T-helper 17 cell (primary cell): ENCODE data around the gene CTNND2. TPM values are rescaled to one million over a fixed set of nuclear protein-coding genes. Genes with fewer than 3 reads are reported as not detected.

ENCODE experiments used
- ATAC-seq: fragments of 150-1000 bp; cut with Tn5 transposase; 2 replicates; pipeline ENCODE4 v1.10.0; 2021; ENCODE audit warnings: mild to moderate bottlenecking, moderate library complexity
- DNase-seq, 3 donors: peaks; one replicate each; pipeline versions ENCODE4 v3.0.0 to v3.0.0-alpha.2; 2020 to 2021
- H3K9me3 ChIP-seq: one replicate; pipeline ENCODE4 v1.7.0; 2013; ENCODE audit warnings: low read length, mild to moderate bottlenecking; ENCODE audit not compliant: control insufficient read depth, poor library complexity, severe bottlenecking
- H3K27ac Mint-ChIP-seq: one replicate; pipeline ENCODE4 v1.8.0; 2022; ENCODE audit warnings: mild to moderate bottlenecking, moderate library complexity, mixed read lengths
- H3K27me3 Mint-ChIP-seq: one replicate; pipeline ENCODE4 v1.8.0; 2022; ENCODE audit warnings: mixed read lengths
- H3K36me3 Mint-ChIP-seq: one replicate; pipeline ENCODE4 v1.8.0; 2022; ENCODE audit warnings: low read depth, mixed read lengths
- H3K4me1 Mint-ChIP-seq: one replicate; pipeline ENCODE4 v1.8.0; 2022; ENCODE audit warnings: mild to moderate bottlenecking, mixed read lengths
- H3K4me3 Mint-ChIP-seq: one replicate; pipeline ENCODE4 v1.8.0; 2022; ENCODE audit warnings: mild to moderate bottlenecking, moderate library complexity, mixed read lengths
- total RNA-seq, 4 donors: library from RNA in 2 of 4; stranded (reverse) in 2 of 4; gene quantifications; one replicate each; pipeline ENCODE4 v1.2.3 and lab custom pipeline; 2022 to 2026

CTNND2 gene
- total RNA-seq, 2 donors from 2014 or later, result 0.94 to 1.6 TPM

DNA sequence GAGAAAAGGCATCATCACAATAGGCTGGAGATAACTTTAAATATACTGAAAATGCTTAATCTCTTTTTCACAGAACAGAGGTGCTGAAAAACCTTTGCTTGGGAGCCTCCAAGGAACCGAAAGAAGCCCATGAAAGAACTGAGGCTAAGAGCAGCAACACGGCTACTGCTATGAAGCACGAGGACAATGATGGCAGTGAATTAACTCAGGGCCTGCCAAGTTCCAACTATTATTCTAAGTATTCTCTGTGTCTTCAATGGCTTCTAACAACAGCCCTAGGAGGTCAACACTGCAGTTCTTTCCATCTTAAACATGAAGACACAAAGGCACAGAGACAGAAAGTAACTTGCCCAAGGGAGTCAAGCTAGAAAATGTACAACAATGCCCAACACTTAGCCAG lies 850.2 kb downstream of the CTNND2 start:
- Mint-ChIP-seq H3K27ac (no peak overlapping the region), H3K4me3 (no peak overlapping the region), H3K4me1 (no peaks in the 10 kb centered on the region), H3K36me3 (no peaks in the 10 kb centered on the region), H3K27me3 (no peaks in the 10 kb centered on the region)
- DNase-seq (no peak), ATAC-seq (no peak)
- H3K9me3 ChIP-seq, result no peaks in the 10 kb centered on the region

DNA sequence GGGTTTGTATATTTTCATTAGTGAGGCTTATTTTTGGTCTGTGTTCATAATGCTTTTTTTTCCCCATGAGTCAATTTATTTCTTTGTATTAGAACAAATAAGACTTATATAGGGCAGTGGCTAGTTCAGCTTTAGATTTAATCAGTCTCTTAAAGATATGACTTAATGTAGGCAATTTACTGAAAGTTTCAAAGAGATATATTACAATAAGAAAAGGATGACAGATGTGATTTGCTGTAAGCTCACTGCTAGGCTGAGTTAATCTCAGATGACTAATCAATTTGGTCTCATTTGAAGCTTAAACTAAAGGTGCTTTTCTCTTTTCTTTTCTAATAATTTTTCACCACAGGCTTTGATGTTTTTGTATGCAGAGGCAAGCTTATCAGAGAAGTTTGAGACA lies 851.4 kb downstream of the CTNND2 start:
- Mint-ChIP-seq H3K36me3 (no peaks in the 10 kb centered on the region), H3K27me3 (no peaks in the 10 kb centered on the region), H3K4me1 (no peaks in the 10 kb centered on the region), H3K4me3 (no peak overlapping the region), H3K27ac (no peak overlapping the region)
- no peaks in the 10 kb centered on the region for H3K9me3 ChIP-seq
- ATAC-seq, result no peak
- no peak for DNase-seq

DNA sequence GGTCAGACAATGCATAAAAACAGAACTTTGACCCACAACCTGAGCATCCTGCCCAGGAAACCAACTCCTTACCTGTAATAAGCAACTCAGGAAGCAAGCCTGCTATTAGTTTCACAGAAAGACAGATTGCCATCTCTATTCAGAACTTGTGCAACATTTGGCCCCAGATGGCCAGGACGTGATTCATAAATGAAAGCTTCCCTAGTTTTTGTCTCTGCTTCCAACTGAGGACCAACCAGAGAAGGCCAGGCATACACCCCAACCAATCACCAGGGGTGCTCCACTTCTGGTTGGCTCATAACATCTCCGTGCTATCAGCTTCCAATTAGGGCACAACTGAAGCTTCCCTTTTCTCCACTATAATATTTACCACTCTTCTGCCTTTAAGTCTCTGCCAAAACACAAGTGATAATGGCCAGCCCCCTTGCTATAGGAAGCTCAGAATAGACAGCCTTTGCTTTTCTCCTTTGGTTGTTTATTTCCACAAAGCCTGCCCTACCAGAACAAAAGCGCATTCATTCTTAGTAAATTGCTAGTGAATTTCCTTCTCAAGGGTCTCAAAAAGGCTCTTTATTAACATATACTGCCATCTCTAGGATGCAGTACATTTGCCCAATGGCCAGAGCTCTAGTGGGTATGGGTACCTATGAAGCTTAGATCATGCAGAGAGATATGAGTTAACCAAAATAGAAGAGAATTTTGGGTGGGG lies 853.5 kb downstream of the CTNND2 start:
- no peak overlapping the region for H3K27ac Mint-ChIP-seq
- peaks cover 4% of the 10 kb centered on the region for H3K27me3 Mint-ChIP-seq
- ATAC-seq (no peak), DNase-seq (no peak)
- no peaks in the 10 kb centered on the region for H3K4me1 Mint-ChIP-seq
- no peaks in the 10 kb centered on the region for H3K9me3 ChIP-seq
- no peak overlapping the region for H3K4me3 Mint-ChIP-seq
- H3K36me3 Mint-ChIP-seq, result no peaks in the 10 kb centered on the region

DNA sequence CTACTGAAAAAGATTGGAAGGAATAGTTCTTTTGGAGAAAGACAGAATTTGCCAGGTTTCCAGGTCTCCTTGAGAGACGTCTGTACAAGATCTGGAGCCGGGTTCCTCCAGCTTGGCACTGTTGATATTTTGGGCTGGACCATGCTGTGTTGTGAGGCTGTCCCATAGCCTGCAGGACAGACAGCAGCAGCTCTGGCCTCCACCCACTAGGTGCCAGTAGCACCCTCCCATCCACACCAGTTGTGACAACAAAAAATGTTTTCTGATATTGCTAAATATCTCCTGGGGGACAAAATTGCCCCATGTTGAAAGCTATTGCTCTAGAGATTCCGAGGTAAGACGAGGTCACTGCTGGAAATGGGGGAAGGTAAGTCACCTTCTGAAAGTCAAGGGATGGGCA lies 855.5 kb downstream of the CTNND2 start:
- no peak for ATAC-seq

DNA sequence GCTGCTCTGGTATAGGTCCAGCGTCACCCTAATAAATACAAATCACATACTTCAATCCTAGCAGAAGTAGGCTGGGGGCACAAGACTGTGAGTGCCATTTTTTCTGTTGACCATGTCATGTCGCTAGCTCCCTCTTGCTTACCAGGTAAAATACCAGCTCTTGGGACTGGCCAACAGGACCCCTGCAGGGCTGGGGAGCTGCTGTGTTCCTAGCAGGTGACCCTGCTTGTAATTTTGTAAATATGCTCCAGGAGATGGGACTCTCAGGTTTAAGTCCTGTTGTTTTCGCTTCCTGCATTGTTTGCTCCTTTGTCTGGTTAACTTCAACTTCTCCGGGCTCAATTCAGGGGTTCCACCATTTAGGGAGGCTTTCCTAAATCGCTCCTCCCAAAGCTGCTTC lies 856.6 kb downstream of the CTNND2 start:
- Mint-ChIP-seq H3K4me1 (no peaks in the 10 kb centered on the region), H3K27ac (no peak overlapping the region), H3K27me3 (peaks cover 23% of the 10 kb centered on the region), H3K4me3 (no peak overlapping the region), H3K36me3 (no peaks in the 10 kb centered on the region)
- ATAC-seq (no peak), DNase-seq (no peak)
- no peaks in the 10 kb centered on the region for H3K9me3 ChIP-seq

More for the DNA sequence above, 855.5 kb downstream of the CTNND2 start:
- no peak overlapping the region for H3K27ac Mint-ChIP-seq
- H3K27me3 Mint-ChIP-seq, result peaks cover 17% of the 10 kb centered on the region
- H3K4me3 Mint-ChIP-seq, result no peak overlapping the region
- H3K4me1 Mint-ChIP-seq, result no peaks in the 10 kb centered on the region
- DNase-seq, result no peak
- H3K36me3 Mint-ChIP-seq, result no peaks in the 10 kb centered on the region
- no peaks in the 10 kb centered on the region for H3K9me3 ChIP-seq

DNA sequence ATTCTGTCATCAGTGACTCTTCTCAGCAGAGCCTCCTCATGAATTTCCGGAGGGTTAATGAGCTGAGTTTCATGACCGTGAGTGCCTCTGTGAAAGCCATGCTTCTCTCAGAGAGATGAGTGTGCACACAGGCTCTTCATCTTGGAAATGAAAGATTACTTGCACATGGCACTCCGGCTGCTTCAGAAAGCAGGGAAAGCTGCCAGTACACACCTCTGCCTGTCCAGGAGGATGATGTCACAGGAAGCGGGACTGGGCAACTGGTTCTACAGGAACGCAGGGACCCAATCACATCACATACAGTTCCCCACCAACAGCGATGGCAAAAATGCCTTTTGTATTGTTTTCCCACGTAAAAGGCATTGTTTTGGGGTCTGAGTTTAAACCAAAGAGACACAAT lies 857.2 kb downstream of the CTNND2 start:
- H3K4me3 Mint-ChIP-seq, result no peak overlapping the region
- H3K27ac Mint-ChIP-seq, result no peak overlapping the region
- ATAC-seq (no peak), DNase-seq (no peak)
- H3K9me3 ChIP-seq, result no peaks in the 10 kb centered on the region
- no peaks in the 10 kb centered on the region for H3K4me1 Mint-ChIP-seq
- no peaks in the 10 kb centered on the region for H3K36me3 Mint-ChIP-seq
- H3K27me3 Mint-ChIP-seq, result peaks cover 23% of the 10 kb centered on the region

DNA sequence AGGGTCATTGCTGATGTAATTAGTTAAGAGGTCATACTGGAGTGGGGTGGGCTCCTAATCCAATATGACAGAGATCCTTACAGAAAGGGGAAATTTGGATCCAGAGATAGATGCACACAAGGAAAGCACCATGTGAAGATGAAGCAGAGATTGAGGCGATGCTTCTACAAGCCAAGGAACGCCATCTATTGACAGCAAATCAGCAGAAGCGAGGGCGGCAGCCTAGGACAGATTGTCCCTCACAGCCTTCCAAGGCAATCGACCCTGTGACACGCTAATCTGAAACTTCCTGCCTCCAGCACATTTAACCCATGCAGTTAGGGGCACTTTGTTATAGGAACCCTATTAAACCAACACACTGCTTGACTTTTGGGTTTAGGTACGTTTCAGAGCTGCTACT lies 858.1 kb downstream of the CTNND2 start:
- Mint-ChIP-seq H3K27ac (no peak overlapping the region), H3K4me3 (no peak overlapping the region), H3K36me3 (no peaks in the 10 kb centered on the region), H3K27me3 (peaks cover 32% of the 10 kb centered on the region), H3K4me1 (no peaks in the 10 kb centered on the region)
- DNase-seq, result no peak
- no peaks in the 10 kb centered on the region for H3K9me3 ChIP-seq
- ATAC-seq, result no peak

DNA sequence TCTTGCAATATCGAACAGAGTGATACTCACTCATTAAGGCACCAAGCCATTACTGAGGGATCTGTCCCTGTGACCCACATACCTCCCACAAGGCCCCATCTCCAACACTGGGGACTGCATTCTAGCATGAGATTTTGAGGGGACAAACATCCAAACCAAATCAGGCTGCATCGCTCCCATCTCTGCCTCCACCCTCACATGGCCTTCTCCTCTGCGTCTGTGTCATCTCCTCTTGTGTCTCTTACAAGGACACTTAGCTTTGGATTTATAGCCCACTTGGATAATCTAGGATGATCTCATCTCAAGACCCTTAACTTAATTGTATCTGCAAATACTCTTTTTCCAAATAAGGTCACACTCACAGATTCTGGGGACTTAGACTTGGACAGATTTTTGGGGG lies 858.8 kb downstream of the CTNND2 start:
- Mint-ChIP-seq H3K4me3 (no peak overlapping the region), H3K36me3 (no peaks in the 10 kb centered on the region), H3K4me1 (no peaks in the 10 kb centered on the region), H3K27ac (no peak overlapping the region), H3K27me3 (peaks cover 33% of the 10 kb centered on the region)
- no peaks in the 10 kb centered on the region for H3K9me3 ChIP-seq
- DNase-seq (no peak), ATAC-seq (no peak)

DNA sequence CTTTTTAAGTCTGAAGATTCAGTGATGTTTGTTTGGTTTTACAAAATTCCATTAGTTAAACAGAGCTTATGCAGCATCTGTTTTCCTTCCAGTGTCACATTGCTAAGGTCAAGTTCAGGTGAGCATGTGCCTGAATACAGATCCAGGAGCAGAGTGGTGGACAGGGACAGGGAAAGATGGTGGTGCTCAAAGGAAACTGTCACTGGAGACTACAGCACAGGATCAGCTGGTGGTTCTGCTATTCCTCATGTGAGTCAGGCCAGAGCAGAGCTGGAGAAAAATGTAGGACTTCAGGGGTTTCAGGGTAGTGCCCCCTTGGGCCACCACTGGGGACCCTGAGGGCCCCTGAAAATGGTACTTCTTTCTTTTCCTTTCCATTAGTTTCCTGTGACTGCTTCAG lies 859.7 kb downstream of the CTNND2 start:
- DNase-seq, result no peak
- no peaks in the 10 kb centered on the region for H3K9me3 ChIP-seq
- H3K4me3 Mint-ChIP-seq, result no peak overlapping the region
- no peak for ATAC-seq
- H3K27me3 Mint-ChIP-seq, result peaks cover 35% of the 10 kb centered on the region
- H3K4me1 Mint-ChIP-seq, result no peaks in the 10 kb centered on the region
- no peak overlapping the region for H3K27ac Mint-ChIP-seq
- H3K36me3 Mint-ChIP-seq, result no peaks in the 10 kb centered on the region

DNA sequence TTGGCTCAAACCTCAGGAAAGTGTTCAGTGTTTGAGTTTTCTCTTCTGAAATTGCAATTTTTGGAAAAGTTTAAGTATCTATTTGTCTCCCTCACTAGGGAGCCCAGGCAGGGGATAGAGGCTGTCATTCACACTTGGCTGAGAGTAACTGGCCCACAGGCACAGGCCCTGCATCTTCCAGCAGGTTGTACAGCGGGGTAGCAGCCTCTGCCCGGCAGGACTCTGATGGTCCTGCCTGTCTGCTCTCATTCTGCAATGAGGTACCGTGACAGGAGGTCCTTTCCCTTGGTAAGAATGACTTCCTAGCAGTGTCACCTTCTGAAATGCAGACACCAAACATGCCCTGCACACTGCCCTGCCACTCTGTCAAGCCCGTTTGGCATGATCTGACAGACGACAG lies 860.4 kb downstream of the CTNND2 start:
- no peak overlapping the region for H3K4me3 Mint-ChIP-seq

DNA sequence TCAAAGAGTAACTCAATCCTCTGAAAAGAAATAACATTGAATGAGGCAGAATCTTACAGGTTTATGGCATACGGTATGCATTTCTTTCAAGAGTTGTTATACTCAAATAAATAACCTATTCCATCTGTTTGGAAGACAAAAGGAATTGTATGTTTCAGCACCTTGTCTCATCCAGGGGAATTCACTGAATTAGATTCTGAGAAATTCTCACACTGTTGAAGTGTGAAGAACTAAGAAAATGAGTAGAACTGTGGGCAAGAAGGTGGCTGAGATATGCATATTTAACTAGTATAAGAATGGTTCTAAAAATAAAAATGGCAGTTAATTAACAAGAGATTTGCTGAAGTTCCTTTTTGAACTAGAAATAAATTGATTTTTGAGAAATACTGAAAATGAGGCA lies 863.9 kb downstream of the CTNND2 start:
- H3K36me3 Mint-ChIP-seq, result no peaks in the 10 kb centered on the region
- H3K4me1 Mint-ChIP-seq, result no peaks in the 10 kb centered on the region
- no peak for DNase-seq
- no peak overlapping the region for H3K4me3 Mint-ChIP-seq
- ATAC-seq, result no peak
- peaks cover 63% of the 10 kb centered on the region for H3K27me3 Mint-ChIP-seq
- H3K9me3 ChIP-seq, result no peaks in the 10 kb centered on the region
- H3K27ac Mint-ChIP-seq, result no peak overlapping the region

More for the DNA sequence above, 860.4 kb downstream of the CTNND2 start:
- no peaks in the 10 kb centered on the region for H3K9me3 ChIP-seq
- no peak for ATAC-seq
- no peaks in the 10 kb centered on the region for H3K36me3 Mint-ChIP-seq
- no peaks in the 10 kb centered on the region for H3K4me1 Mint-ChIP-seq
- peaks cover 41% of the 10 kb centered on the region for H3K27me3 Mint-ChIP-seq
- DNase-seq, result no peak
- no peak overlapping the region for H3K27ac Mint-ChIP-seq

DNA sequence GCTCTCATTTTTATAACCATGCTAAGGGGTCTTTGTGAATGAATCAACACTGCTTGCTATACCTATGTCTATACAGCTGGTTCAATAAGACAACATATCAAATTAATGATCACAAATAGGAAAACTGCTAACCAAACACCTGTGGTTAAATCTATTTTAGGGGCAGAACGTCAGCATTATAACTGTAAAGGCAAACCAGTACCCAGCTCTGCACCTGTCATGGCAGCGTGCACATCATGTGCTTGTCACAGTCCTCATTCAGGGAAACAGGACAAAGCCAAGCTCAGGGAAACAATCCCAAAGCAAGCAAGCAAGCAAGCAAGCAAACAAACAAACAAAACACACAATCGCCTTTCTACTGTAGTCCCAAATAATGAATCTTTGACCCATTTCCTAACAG lies 865.5 kb downstream of the CTNND2 start:
- ATAC-seq (no peak), DNase-seq (no peak)
- H3K4me1 Mint-ChIP-seq, result no peaks in the 10 kb centered on the region
- peaks cover 57% of the 10 kb centered on the region for H3K27me3 Mint-ChIP-seq
- no peak overlapping the region for H3K4me3 Mint-ChIP-seq
- H3K27ac Mint-ChIP-seq, result no peak overlapping the region
- H3K36me3 Mint-ChIP-seq, result no peaks in the 10 kb centered on the region
- H3K9me3 ChIP-seq, result no peaks in the 10 kb centered on the region

DNA sequence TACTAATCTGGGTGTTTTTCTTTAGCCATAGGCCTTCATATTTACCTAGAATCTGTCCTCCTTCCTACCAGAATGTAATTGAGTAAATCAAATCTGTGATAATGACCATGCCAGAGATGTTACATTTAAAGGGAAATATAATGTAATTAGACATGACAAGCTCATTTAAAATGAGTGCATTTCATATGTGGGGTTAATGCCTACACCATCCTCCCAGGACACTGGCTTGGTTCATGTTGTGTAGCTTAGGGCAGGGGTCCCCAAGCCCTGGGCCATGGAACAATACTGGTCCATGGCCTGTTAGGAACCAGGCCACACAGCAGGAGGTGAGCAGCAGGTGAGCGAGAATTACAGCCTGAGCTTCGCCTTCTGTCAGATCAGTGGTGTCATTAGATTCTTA lies 866.3 kb downstream of the CTNND2 start:
- peaks cover 51% of the 10 kb centered on the region for H3K27me3 Mint-ChIP-seq

DNA sequence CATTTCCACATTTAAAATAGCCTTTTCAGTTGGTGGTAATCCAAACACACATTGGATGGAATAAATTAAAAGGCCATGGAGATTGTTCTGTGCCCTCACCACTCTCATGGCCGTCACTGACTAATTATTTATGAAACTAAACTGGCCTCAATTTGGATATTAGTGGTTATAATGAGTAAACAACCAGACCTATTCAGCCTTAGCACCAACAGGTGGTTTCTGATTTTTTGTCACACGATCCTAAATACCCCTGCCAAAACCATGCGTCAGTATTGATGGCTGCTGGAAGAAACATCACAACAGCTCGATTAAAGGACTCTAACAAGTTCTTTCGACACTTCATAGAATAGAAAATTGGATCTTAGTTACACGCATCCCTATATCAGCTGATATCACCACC lies 867.2 kb downstream of the CTNND2 start:
- H3K36me3 Mint-ChIP-seq, result no peaks in the 10 kb centered on the region
- DNase-seq (no peak), ATAC-seq (no peak)
- no peak overlapping the region for H3K27ac Mint-ChIP-seq
- no peaks in the 10 kb centered on the region for H3K9me3 ChIP-seq
- no peak overlapping the region for H3K4me3 Mint-ChIP-seq
- H3K4me1 Mint-ChIP-seq, result no peaks in the 10 kb centered on the region
- H3K27me3 Mint-ChIP-seq, result peaks cover 51% of the 10 kb centered on the region

More for the DNA sequence above, 866.3 kb downstream of the CTNND2 start:
- Mint-ChIP-seq H3K4me3 (no peak overlapping the region), H3K36me3 (no peaks in the 10 kb centered on the region), H3K27ac (no peak overlapping the region), H3K4me1 (no peaks in the 10 kb centered on the region)
- no peaks in the 10 kb centered on the region for H3K9me3 ChIP-seq
- DNase-seq (no peak), ATAC-seq (no peak)
